Sigmoid colon (tissue), 7 donors: ENCODE measurements around the gene ARRB2. TPM values are rescaled to one million over a fixed set of nuclear protein-coding genes. Genes with fewer than 3 reads are reported as not detected.
A peak's percentile ranks its signal among the peaks of the same experiment; 100 is the strongest.
"Not testable (repeated sequence)": the region's sequence is repeated elsewhere in the genome, so short reads cannot be mapped to it uniquely, and the experiment has no call there.

Experiments used
- DNase-seq: peaks from one replicate; pipeline ENCODE4 v3.0.0-alpha.2; 2019
- H3K27ac ChIP-seq, 4 donors: fragments of 200-600 bp; sonication (generic); one replicate each; pipeline ENCODE4 v1.5.1; 2016 to 2019; ENCODE audit warnings: mild to moderate bottlenecking in 1 of 4
- H3K27me3 ChIP-seq, 3 donors: fragments of 200-600 bp; sonication (generic); one replicate each; pipeline ENCODE4 v1.5.1; 2019; ENCODE audit warnings: mild to moderate bottlenecking in 1 of 3
- H3K36me3 ChIP-seq, 4 donors: fragments of 200-600 bp; sonication (generic); one replicate each; pipeline ENCODE4 v1.5.1; 2016 to 2019
- H3K4me1 ChIP-seq, 4 donors: fragments of 200-600 bp; sonication (generic); one replicate each; pipeline ENCODE4 v1.5.1; 2017 to 2019
- H3K4me3 ChIP-seq, 4 donors: fragments of 200-600 bp; sonication (generic); one replicate each; pipeline ENCODE4 v1.5.1; 2017 to 2019; ENCODE audit warnings: mild to moderate bottlenecking in 2 of 4, moderate library complexity in 1 of 4
- H3K9me3 ChIP-seq, 4 donors: fragments of 200-600 bp in 3 of 4; sonication (generic) in 3 of 4; one replicate each; pipeline versions ENCODE4 v1.5.1 to v1.6.1; 2013 to 2019
- EP300 ChIP-seq, 4 donors: sonication (generic); formaldehyde crosslinking; IDR thresholded peaks; one replicate each; pipeline ENCODE4 v1.6.1; 2017; ENCODE audit warnings: antibody characterized with exemption in 4 of 4
- POLR2A ChIP-seq, 2 donors: fragments of 450-650 bp; IDR thresholded peaks; one replicate each; pipeline ENCODE4 v1.6.1; 2016; ENCODE audit warnings: antibody characterized with exemption in 2 of 2, mild to moderate bottlenecking in 2 of 2, moderate library complexity in 2 of 2
- POLR2AphosphoS5 ChIP-seq, 4 donors: sonication (generic); formaldehyde crosslinking; IDR thresholded peaks; one replicate each; pipeline ENCODE4 v1.6.1; 2017; ENCODE audit warnings: antibody characterized with exemption in 4 of 4
- WGBS, 2 donors: extraction: QIAGEN DNeasy Blood & Tissue Kit; methylation state at CpG; one replicate each; pipeline ENCODE4 v1.1.7; 2013; 5-methylcytosine and 5-hydroxymethylcytosine counted together
- intact Hi-C: fragments of 100-400 bp; cut with DNase I; formaldehyde crosslinking; loops from one replicate; pipeline ENCODE4 v1.15.1; 2023
- polyA plus RNA-seq, 3 donors: library from polyadenylated mRNA; stranded (reverse); fragments of 200-250 nt; gene quantifications; one replicate each; pipeline ENCODE4 v1.2.3, GENCODE V29; 2013
- total RNA-seq, 4 donors: library from RNA; depleted of rRNA; stranded (reverse); fragments of >200 nt; gene quantifications; one replicate each; pipeline ENCODE4 v1.1.0, GENCODE V29; 2016
- TF ChIP-seq, protein P1 (sequence below), 4 experiments: fragments of 450-650 bp in 3 of 4; fragments of 200-600 bp in 1 of 4; IDR thresholded peaks; one replicate each; pipeline ENCODE4 v1.5.1; 2016 to 2019; ENCODE audit warnings: antibody characterized with exemption in 4 of 4, mild to moderate bottlenecking in 3 of 4, moderate library complexity in 2 of 4
- donor health status: healthy with polysubstance abuse.
- donor health status: Bipolar disorder and iron deficiency.
- donor health status: healthy.

Gene ARRB2
- total and polyA plus RNA-seq, 7 donors = 22.1 to 51.7 (median 35.7) TPM

DNA sequence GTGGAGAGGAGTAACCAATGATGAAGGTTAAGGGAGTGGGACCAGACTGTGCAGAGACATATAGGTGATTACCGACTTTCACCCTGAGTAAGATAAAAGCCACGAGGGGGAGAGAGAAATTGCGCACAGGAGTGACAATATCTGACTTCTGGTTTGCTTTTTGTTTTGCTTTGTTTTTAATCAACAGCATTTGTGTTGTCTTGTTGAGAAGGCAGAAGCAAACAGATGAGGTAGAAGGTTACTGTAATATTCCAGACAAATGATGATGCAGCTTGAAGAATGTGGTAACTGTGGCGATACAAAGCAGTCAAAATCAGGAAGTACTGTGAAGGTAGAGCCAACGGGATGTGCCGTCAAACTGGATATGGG is 14.0 kb upstream of the ARRB2 start:
- Histone ChIP-seq H3K27ac (no peak overlapping the region), H3K9me3 (no peaks in the 10 kb centered on the region), H3K4me1 (peaks cover 0 to 6% (median 0%) of the 10 kb centered on the region in 4 donors), H3K27me3 (no peaks in the 10 kb centered on the region), H3K36me3 (peaks cover 0 to 22% (median 0%) of the 10 kb centered on the region in 4 donors), H3K4me3 (no peak overlapping the region)
- 65 to 68% methylated on average over 6 of the region's 6 CpGs for WGBS, 2 donors
- intact Hi-C loops = no loop called here
- peak; percentile 8 for DNase-seq
- TF ChIP-seq POLR2A (IDR thresholded peaks at IDR 0.05) (no peak), EP300 (IDR thresholded peaks at IDR 0.05) (no peak), POLR2AphosphoS5 (IDR thresholded peaks at IDR 0.05) (no peak)

DNA sequence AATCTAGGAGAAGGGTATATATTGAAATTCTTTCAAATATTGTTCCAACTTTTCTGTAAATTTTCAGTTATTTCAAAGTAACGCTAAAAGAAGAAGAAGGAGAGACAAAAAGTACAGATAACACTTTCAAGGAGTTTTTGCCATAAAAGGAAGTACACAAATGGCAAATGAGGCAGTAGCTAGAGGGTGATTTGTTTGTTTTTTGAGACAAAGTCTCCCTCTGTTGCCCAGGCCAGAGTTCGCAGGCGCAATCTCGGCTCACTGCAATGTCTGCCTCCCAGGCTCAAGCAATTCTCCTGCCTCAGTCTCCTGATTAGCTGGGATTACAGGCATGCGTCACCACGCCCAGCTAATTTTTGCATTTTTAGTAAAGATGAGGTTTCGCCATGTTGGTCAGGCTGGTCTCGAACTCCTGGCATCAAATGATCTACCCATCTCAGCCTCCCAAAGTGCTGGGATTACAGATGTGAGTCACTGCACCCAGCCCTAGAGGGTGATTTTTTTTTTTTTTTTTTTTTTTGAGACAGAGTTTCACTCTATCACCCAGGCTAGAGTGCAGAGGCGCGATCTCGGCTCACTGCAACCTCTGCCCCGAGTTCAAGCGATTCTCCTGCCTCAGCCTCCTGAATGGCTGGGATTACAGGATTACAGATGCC is 10.9 kb upstream of the ARRB2 start:
- H3K4me3 ChIP-seq, H3K9me3 ChIP-seq, H3K27me3 ChIP-seq, intact Hi-C loops, H3K27ac ChIP-seq: not testable (repeated sequence)
- peaks cover 0 to 22% (median 0%) of the 10 kb centered on the region in 4 donors for H3K36me3 ChIP-seq
- H3K4me1 ChIP-seq = peaks cover 0 to 15% (median 12%) of the 10 kb centered on the region in 4 donors
- 64 to 86% methylated on average over 13 of the region's 13 CpGs for WGBS, 2 donors
- DNase-seq = peak; percentile 19

DNA sequence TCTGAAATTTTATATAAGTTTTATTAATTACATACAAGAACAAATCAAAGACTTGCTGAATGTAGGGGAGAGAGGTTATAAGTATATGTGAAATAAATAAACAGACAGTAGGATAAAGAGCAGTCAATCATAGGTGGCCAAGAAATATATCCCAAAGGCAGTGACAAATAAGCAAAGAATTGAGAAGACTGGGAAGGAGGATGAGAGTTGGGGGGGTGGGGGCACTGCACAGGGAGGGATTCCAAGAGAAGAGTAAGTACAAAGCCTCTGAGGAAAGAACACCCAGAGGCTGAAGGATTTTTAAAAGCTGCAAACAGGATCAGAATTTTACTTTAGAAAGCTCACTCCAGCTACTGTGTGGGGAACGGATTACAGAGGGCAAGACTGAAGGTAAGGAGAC is 9.3 kb upstream of the ARRB2 start:
- Histone ChIP-seq H3K27ac (no peak overlapping the region), H3K4me1 (peaks cover 0 to 19% (median 14%) of the 10 kb centered on the region in 4 donors), H3K27me3 (no peaks in the 10 kb centered on the region), H3K4me3 (no peak overlapping the region), H3K9me3 (no peaks in the 10 kb centered on the region), H3K36me3 (peaks cover 0 to 18% (median 0%) of the 10 kb centered on the region in 4 donors)
- peak; percentile 15 for DNase-seq
- 87 to 98% methylated on average over 1 of the region's 1 CpG for WGBS, 2 donors
- TF ChIP-seq, protein P1, sequence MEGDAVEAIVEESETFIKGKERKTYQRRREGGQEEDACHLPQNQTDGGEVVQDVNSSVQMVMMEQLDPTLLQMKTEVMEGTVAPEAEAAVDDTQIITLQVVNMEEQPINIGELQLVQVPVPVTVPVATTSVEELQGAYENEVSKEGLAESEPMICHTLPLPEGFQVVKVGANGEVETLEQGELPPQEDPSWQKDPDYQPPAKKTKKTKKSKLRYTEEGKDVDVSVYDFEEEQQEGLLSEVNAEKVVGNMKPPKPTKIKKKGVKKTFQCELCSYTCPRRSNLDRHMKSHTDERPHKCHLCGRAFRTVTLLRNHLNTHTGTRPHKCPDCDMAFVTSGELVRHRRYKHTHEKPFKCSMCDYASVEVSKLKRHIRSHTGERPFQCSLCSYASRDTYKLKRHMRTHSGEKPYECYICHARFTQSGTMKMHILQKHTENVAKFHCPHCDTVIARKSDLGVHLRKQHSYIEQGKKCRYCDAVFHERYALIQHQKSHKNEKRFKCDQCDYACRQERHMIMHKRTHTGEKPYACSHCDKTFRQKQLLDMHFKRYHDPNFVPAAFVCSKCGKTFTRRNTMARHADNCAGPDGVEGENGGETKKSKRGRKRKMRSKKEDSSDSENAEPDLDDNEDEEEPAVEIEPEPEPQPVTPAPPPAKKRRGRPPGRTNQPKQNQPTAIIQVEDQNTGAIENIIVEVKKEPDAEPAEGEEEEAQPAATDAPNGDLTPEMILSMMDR (IDR thresholded peaks at IDR 0.05) = no peak
- TF ChIP-seq POLR2AphosphoS5 (IDR thresholded peaks at IDR 0.05) (no peak), EP300 (IDR thresholded peaks at IDR 0.05) (no peak), POLR2A (IDR thresholded peaks at IDR 0.05) (no peak)
- intact Hi-C loops = no loop called here

DNA sequence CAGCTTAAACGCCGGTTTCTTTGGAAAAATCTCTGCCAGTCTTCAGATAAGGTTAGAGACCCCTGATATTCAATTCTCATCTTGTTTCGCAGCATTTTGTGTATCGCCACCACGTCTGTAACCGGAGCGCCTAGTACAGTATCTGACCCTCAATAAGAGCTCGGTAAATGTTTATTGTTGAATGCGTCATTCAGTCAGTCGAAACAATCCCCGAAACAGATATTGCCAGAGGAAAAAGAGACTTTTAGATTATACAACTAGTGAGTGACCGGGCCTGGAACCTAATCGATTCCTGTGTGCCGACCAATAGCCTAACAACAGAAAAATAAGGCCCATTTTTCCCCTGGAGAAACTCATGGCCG is 7.1 kb upstream of the ARRB2 start:
- TF ChIP-seq, protein P1 (IDR thresholded peaks at IDR 0.05) = no peak
- TF ChIP-seq POLR2A (IDR thresholded peaks at IDR 0.05) (no peak), POLR2AphosphoS5 (IDR thresholded peaks at IDR 0.05) (no peak)
- peak; percentile 41 for DNase-seq
- Histone ChIP-seq H3K36me3 (peaks cover 0 to under 1% (median 0%) of the 10 kb centered on the region in 4 donors), H3K9me3 (no peaks in the 10 kb centered on the region), H3K27me3 (no peaks in the 10 kb centered on the region), H3K4me1 (peaks cover 0 to 19% (median 14%) of the 10 kb centered on the region in 4 donors), H3K27ac (peak overlapping the region; percentile 79 to 86 (median 82)), H3K4me3 (peak overlapping the region; percentile 62 to 93 (median 82))
- WGBS, 2 donors = 5 to 8% methylated on average over 15 of the region's 15 CpGs
- intact Hi-C loops = no loop called here

DNA sequence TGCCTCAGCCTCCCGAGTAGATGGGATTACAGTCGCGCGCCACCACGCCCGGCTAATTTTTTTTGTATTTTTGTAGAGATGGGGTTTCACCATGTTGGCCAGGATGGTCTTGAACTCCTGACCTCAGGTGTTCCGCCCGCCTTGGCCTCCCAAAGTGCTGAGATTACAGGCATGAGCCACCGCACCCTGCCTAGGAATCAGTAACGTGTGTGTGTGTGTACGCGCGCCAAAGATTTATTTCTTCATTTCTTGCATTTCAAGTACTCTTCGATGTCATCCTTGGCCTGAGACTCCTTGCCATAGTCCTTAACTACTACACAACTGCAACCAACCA is 5.9 kb upstream of the ARRB2 start:
- H3K9me3 ChIP-seq, intact Hi-C loops, DNase-seq, H3K36me3 ChIP-seq, H3K27me3 ChIP-seq: not testable (repeated sequence)
- WGBS, 2 donors = 40 to 45% methylated on average over 14 of the region's 14 CpGs
- Histone ChIP-seq H3K4me1 (peaks cover 0 to 21% (median 14%) of the 10 kb centered on the region in 4 donors), H3K27ac (peak overlapping the region; percentile 79 to 86 (median 82)), H3K4me3 (peak overlapping the region; percentile 62 to 93 (median 82))

DNA sequence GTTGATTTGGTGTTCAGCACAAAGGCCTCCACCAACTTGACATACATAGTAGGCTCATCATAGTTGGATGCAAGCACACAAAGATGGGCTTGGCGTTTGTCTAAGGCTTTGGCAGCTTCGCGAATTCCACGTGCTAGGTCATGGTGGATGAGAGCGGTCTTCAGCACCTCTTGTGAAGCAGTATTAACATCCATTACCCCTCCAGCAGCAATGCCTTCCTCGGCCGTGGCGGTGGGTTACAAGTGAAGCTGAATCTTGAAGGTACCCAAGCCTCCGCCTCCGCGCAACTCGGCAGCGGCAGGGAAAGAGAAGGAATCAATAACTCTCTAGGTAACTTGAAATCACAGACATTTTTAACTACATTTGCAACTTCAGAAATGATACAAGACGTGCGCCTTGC is 5.4 kb upstream of the ARRB2 start:
- Histone ChIP-seq H3K27me3 (no peaks in the 10 kb centered on the region), H3K9me3 (no peaks in the 10 kb centered on the region), H3K4me3 (no peak overlapping the region), H3K4me1 (peaks cover 0 to 24% (median 16%) of the 10 kb centered on the region in 4 donors), H3K27ac (no peak overlapping the region), H3K36me3 (no peaks in the 10 kb centered on the region)
- DNase-seq = no peak
- intact Hi-C loops = no loop called here
- TF ChIP-seq POLR2AphosphoS5 (IDR thresholded peaks at IDR 0.05) = no peak
- TF ChIP-seq POLR2A (IDR thresholded peaks at IDR 0.05) = no peak
- TF ChIP-seq EP300 (IDR thresholded peaks at IDR 0.05) = no peak
- TF ChIP-seq, protein P1 (IDR thresholded peaks at IDR 0.05) = no peak
- WGBS, 2 donors = 97 to 98% methylated on average over 15 of the region's 15 CpGs
